GM18907 (cell line): ENCODE data around the gene PRKX.
A peak's percentile ranks its signal among the peaks of the same experiment; 100 is the strongest.
"Not testable (repeated sequence)": the region's sequence is repeated elsewhere in the genome, so short reads cannot be mapped to it uniquely, and the experiment has no call there.

ENCODE experiments used
- ATAC-seq: cut with Tn5 transposase; IDR thresholded peaks from one replicate; pipeline ENCODE4 v1.9.1; 2021; ENCODE audit warnings: mild to moderate bottlenecking, moderate library complexity; ENCODE audit not compliant: unreplicated experiment

PRKX gene

GRCh38 chrX:3713225-3713936, at the start of gene PRKX:
Gene PRKX (minus strand): TSS chrX:3713649. CDS start chrX:3713253, 396 bp downstream.
- ATAC-seq = peak; percentile 80

GRCh38 chrX:3763111-3763510, 49.7 kb upstream of the PRKX start:
- no peak for ATAC-seq

- no peak for ATAC-seq
These were observed 44.1 kb upstream of the PRKX start for GRCh38 chrX:3757510-3758025.

- ATAC-seq = no peak
These were observed 34.7 kb upstream of the PRKX start for GRCh38 chrX:3748052-3748559.

GRCh38 chrX:3743801-3744439, 30.5 kb upstream of the PRKX start:
- ATAC-seq = no peak

- ATAC-seq = not testable (repeated sequence)
These were observed 27.5 kb upstream of the PRKX start for GRCh38 chrX:3740946-3741345.

GRCh38 chrX:3738509-3738908, 25.1 kb upstream of the PRKX start:
- ATAC-seq = no peak

GRCh38 chrX:3736536-3736935, 23.1 kb upstream of the PRKX start:
- not testable (repeated sequence) for ATAC-seq

- ATAC-seq = not testable (repeated sequence)
These were observed 22.4 kb upstream of the PRKX start for GRCh38 chrX:3735891-3736290.

- not testable (repeated sequence) for ATAC-seq
These were observed 21.0 kb upstream of the PRKX start for GRCh38 chrX:3734456-3734855.

- ATAC-seq = no peak
These were observed 19.6 kb upstream of the PRKX start for GRCh38 chrX:3733043-3733430.

GRCh38 chrX:3732326-3733042, 19.0 kb upstream of the PRKX start:
- not testable (repeated sequence) for ATAC-seq

- no peak for ATAC-seq
These were observed 15.0 kb upstream of the PRKX start for GRCh38 chrX:3728454-3728853.

- not testable (repeated sequence) for ATAC-seq
These were observed 10.0 kb upstream of the PRKX start for GRCh38 chrX:3723460-3723859.

- no peak for ATAC-seq
These were observed 4.4 kb upstream of the PRKX start for GRCh38 chrX:3717742-3718420.

GRCh38 chrX:3715921-3716320, 2.5 kb upstream of the PRKX start:
- ATAC-seq = no peak

GRCh38 chrX:3714706-3715479, 1.4 kb upstream of the PRKX start:
- ATAC-seq = not testable (repeated sequence)

- no peak for ATAC-seq
These were observed 537 bp upstream of the PRKX start for GRCh38 chrX:3713937-3714434.

GRCh38 chrX:3712870-3713224, 602 bp downstream of the PRKX start:
- ATAC-seq = peak; percentile 24
